ENCODE data around the gene PCDHB15.

GRCh38 chr5:141261238-141261546 is 16.0 kb downstream of the PCDHB15 start:
- TF ChIP-seq, protein P1, sequence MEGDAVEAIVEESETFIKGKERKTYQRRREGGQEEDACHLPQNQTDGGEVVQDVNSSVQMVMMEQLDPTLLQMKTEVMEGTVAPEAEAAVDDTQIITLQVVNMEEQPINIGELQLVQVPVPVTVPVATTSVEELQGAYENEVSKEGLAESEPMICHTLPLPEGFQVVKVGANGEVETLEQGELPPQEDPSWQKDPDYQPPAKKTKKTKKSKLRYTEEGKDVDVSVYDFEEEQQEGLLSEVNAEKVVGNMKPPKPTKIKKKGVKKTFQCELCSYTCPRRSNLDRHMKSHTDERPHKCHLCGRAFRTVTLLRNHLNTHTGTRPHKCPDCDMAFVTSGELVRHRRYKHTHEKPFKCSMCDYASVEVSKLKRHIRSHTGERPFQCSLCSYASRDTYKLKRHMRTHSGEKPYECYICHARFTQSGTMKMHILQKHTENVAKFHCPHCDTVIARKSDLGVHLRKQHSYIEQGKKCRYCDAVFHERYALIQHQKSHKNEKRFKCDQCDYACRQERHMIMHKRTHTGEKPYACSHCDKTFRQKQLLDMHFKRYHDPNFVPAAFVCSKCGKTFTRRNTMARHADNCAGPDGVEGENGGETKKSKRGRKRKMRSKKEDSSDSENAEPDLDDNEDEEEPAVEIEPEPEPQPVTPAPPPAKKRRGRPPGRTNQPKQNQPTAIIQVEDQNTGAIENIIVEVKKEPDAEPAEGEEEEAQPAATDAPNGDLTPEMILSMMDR (IDR thresholded peaks at IDR 0.05): no peak
- TF ChIP-seq POLR2A (IDR thresholded peaks at IDR 0.05): no peak

Measured in suprapubic skin (tissue), 3 donors.